AG04450 (cell line): Measurements from ENCODE around the gene ZFYVE28. TPM values are rescaled to one million over a fixed set of nuclear protein-coding genes. Genes with fewer than 3 reads are reported as not detected.
A peak's percentile ranks its signal among the peaks of the same experiment; 100 is the strongest.

Source experiments
- CTCF ChIA-PET: fragments of 300-600, 350-600 bp; formaldehyde crosslinking; extraction: SDS; loops from one replicate; lab custom pipeline; 2022; ENCODE audit warnings: antibody characterized with exemption, inconsistent platforms; lab: Charles Lee
- POLR2A ChIA-PET: fragments of 350-600 bp; formaldehyde crosslinking; extraction: SDS; loops from one replicate; lab custom pipeline; 2021; ENCODE audit warnings: antibody characterized with exemption, inconsistent platforms; lab: Yijun Ruan, JAX
- DNase-seq: peaks from one replicate; pipeline ENCODE4 v3.0.0-alpha.2; 2011; ENCODE audit warnings: low read depth, low spot score
- H3K27ac ChIP-seq: one replicate; pipeline ENCODE4 v1.5.1; 2012; ENCODE audit warnings: low read depth, low read length, control low read depth
- H3K27me3 ChIP-seq: one replicate; pipeline ENCODE4 v1.6.0; 2012; ENCODE audit warnings: low read length; ENCODE audit not compliant: control insufficient read depth, insufficient read depth
- H3K4me3 ChIP-seq: 2 replicates; pipeline ENCODE4 v1.5.1; 2011; ENCODE audit warnings: mild to moderate bottlenecking, low read depth, low read length, control low read depth
- H3K9me3 ChIP-seq: 2 replicates; pipeline ENCODE4 v1.5.1; 2012; ENCODE audit warnings: low read length; ENCODE audit not compliant: control insufficient read depth, insufficient read depth
- polyA plus RNA-seq: library from polyadenylated mRNA; depleted of rRNA; stranded (reverse); fragments of >200 nt; gene quantifications from 2 replicates; pipeline ENCODE4 v1.2.3, GENCODE V29; 2011
- TF ChIP-seq, protein P1 (sequence below): IDR thresholded peaks from 2 replicates; pipeline ENCODE4 v1.5.1; 2011; ENCODE audit warnings: low read depth, low read length, control low read depth, inconsistent platforms

ZFYVE28 gene
- polyA plus RNA-seq, 1 experiment: 2.2 TPM

GRCh38 chr4:2366252-2367192, 51.9 kb downstream of the ZFYVE28 start:
- ChIA-PET POLR2A (interaction anchor here (0.8 to 1.1 kb wide), 2 partner anchors 104 to 125 kb away, joined by 3 to 6 read pairs; partner anchors contain the start of genes HAUS3, MXD4 and POLN), CTCF (no interaction called here)
- Histone ChIP-seq H3K4me3 (no peak overlapping the region), H3K9me3 (peaks cover 8% of the 10 kb centered on the region), H3K27me3 (peaks cover 36% of the 10 kb centered on the region), H3K27ac (no peak overlapping the region)
- no peak for DNase-seq
- TF ChIP-seq, protein P1, sequence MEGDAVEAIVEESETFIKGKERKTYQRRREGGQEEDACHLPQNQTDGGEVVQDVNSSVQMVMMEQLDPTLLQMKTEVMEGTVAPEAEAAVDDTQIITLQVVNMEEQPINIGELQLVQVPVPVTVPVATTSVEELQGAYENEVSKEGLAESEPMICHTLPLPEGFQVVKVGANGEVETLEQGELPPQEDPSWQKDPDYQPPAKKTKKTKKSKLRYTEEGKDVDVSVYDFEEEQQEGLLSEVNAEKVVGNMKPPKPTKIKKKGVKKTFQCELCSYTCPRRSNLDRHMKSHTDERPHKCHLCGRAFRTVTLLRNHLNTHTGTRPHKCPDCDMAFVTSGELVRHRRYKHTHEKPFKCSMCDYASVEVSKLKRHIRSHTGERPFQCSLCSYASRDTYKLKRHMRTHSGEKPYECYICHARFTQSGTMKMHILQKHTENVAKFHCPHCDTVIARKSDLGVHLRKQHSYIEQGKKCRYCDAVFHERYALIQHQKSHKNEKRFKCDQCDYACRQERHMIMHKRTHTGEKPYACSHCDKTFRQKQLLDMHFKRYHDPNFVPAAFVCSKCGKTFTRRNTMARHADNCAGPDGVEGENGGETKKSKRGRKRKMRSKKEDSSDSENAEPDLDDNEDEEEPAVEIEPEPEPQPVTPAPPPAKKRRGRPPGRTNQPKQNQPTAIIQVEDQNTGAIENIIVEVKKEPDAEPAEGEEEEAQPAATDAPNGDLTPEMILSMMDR: no peak

DNA sequence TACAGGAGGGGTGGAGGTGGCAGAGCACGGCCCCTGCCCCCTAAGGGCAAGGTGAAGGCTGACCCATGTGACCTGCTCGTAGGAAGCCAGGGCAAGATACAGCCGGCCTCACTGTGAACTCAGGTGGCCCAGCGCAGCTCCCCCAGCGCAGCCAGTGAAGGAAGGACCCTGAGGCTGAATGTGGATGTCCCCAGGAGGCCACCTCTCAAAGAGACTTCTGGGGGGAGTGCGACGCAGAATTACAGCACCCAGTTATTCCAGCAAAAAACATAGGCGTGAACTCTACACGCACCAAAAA, 52.6 kb downstream of the ZFYVE28 start:
- ChIA-PET POLR2A (interaction anchor here (0.8 kb wide), 1 partner anchor 124 kb away, joined by 3 read pairs; the partner anchor contains the start of genes HAUS3 and POLN), CTCF (no interaction called here)
- TF ChIP-seq, protein P1: no peak
- DNase-seq: no peak
- Histone ChIP-seq H3K27me3 (peaks cover 32% of the 10 kb centered on the region), H3K27ac (no peak overlapping the region), H3K9me3 (peaks cover 8% of the 10 kb centered on the region), H3K4me3 (no peak overlapping the region)

- POLR2A ChIA-PET: no interaction called here
- H3K4me3 ChIP-seq: peak overlapping the region; percentile 64
- TF ChIP-seq, protein P1: no peak
- no peak overlapping the region for H3K27ac ChIP-seq
- CTCF ChIA-PET: no interaction called here
- H3K9me3 ChIP-seq: peaks cover 8% of the 10 kb centered on the region
- peaks cover 32% of the 10 kb centered on the region for H3K27me3 ChIP-seq
- DNase-seq: no peak
Observed at GRCh38 chr4:2365054-2365912, 53.2 kb downstream of the ZFYVE28 start.

GRCh38 chr4:2364654-2365053, 53.8 kb downstream of the ZFYVE28 start:
- ChIA-PET CTCF (no interaction called here), POLR2A (no interaction called here)
- peak overlapping the region; percentile 64 for H3K4me3 ChIP-seq
- H3K27ac ChIP-seq: no peak overlapping the region
- DNase-seq: no peak
- peaks cover 33% of the 10 kb centered on the region for H3K27me3 ChIP-seq
- peaks cover 8% of the 10 kb centered on the region for H3K9me3 ChIP-seq
- TF ChIP-seq, protein P1: no peak
